AG04449 (cell line): ENCODE measurements around the gene AAGAB.

Experiments
- CTCF ChIA-PET: fragments of 350-600 bp; formaldehyde crosslinking; extraction: SDS; loops from one replicate; lab custom pipeline; 2021; ENCODE audit warnings: antibody characterized with exemption; lab: Yijun Ruan, JAX
- POLR2A ChIA-PET: fragments of 400-600, 350-600 bp; formaldehyde crosslinking; extraction: SDS; loops from one replicate; lab custom pipeline; 2020; ENCODE audit warnings: antibody characterized with exemption, inconsistent platforms; lab: Yijun Ruan, JAX
- DNase-seq: peaks from one replicate; pipeline ENCODE4 v3.0.0-alpha.2; 2010; ENCODE audit warnings: low read depth, low spot score
- H3K4me3 ChIP-seq: 2 replicates; pipeline ENCODE4 v1.5.1; 2011; ENCODE audit warnings: low read depth, mild to moderate bottlenecking, control low read depth, low read length
- CTCF ChIP-seq: IDR thresholded peaks from one replicate; pipeline ENCODE4 v1.5.1; 2011; ENCODE audit warnings: mild to moderate bottlenecking, moderate library complexity, low read length, control low read depth, inconsistent platforms; ENCODE audit not compliant: insufficient read depth; ENCODE audit errors: missing control alignments

Gene AAGAB

GRCh38 chr15:67207555-67208207 lies 46.8 kb downstream of the AAGAB start:
- DNase-seq = no peak
- ChIA-PET POLR2A (no interaction called here), CTCF (no interaction called here)
- H3K4me3 ChIP-seq = no peak overlapping the region
- TF ChIP-seq CTCF = no peak

DNA sequence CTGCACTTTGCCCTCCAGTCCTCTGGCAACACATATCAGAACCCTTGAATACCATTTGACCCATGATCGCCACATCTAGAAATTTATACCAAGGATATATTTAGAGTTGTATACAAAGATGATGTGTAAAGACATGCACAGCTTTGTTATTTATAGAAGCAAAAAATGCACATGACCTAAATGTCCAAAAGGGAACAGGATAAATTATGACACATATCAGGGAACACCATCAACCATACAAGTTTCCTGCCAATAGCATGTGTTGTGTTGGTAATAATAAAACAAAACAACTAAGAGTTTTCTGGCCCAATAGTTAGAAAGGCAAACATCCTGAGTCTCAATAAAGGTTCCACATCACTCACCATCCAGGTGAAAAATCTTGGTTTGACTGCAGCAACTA lies 51.5 kb downstream of the AAGAB start:
- H3K4me3 ChIP-seq = no peak overlapping the region
- no peak for TF ChIP-seq CTCF
- DNase-seq = no peak
- POLR2A ChIA-PET = no interaction called here
- CTCF ChIA-PET = interaction anchor here (1.0 to 1.5 kb wide), 3 partner anchors 23 to 230 kb away, joined by 3 to 4 read pairs (median 3); no protein-coding TSS in a partner anchor

DNA sequence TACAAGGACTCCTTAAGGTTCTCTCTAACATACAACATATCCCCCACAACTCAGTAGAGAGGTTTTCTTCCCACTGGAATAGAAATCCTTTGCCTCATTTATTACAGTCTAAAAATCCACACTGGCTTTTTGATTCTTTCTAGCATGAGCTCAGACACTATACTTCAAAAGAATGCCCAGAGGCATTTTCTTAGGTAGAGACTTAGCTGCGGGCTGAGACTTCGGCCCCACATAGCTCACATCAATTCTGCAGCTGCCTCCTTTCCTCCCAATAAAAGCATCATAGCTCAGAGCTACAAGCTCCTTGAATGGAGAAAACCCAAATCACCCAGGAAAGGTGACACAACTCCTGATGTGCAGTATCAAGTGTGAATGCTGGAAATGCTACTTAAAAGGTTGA lies 52.4 kb downstream of the AAGAB start:
- no peak for TF ChIP-seq CTCF
- ChIA-PET CTCF (interaction anchor here (1.0 to 1.5 kb wide), 4 partner anchors 22 to 231 kb away, joined by 3 to 4 read pairs (median 3); no protein-coding TSS in a partner anchor), POLR2A (interaction anchor here (0.7 kb wide), 1 partner anchor 19 kb away, joined by 3 read pairs; no protein-coding TSS in a partner anchor)
- no peak for DNase-seq
- no peak overlapping the region for H3K4me3 ChIP-seq

- ChIA-PET CTCF (interaction anchor here (0.6 to 1.9 kb wide), 3 partner anchors 8 to 254 kb away, joined by 3 to 9 read pairs (median 4); no protein-coding TSS in a partner anchor), POLR2A (no interaction called here)
- TF ChIP-seq CTCF = no peak
- DNase-seq = no peak
- H3K4me3 ChIP-seq = no peak overlapping the region
Measured at GRCh38 chr15:67201136-67201535, 53.3 kb downstream of the AAGAB start.

DNA sequence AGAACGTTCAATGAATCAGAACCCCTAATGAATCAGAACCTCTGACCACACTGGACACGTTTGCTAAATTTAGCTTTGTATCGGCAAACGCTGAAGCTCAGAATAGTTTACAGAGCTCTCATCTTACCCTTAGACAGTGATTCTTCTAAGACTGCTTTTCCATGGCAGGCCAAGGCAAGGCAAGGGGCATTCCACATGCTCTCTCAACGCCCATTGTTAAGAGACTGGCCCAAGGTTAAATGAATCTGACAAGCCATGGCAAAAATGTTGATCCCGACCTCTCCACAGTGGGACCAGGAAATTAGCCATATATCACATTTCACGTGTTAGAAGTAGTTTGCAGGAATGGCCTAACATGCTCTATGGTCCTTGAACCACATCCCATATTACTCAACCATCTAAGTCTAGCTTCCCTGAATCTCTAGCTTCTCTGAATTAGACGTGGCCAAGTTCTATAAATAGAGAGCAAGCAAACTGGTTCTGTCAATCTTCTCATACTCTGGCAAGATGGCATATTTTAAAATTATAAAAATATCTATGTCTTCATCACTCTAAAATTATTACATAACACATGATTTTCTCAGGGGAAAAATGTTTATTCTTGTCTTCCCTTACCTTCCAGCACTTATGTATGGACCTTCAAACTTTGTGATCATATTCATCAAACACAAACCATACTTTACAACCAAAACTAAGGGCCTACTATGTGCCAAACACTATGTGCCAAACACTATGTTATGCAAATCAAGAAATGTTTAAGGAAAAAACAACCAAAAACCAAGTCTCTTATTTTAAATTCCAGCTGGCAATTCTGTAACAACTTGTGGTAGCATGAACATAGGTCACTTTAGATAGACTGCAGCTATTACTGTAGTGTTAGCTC lies 54.3 kb downstream of the AAGAB start:
- ChIA-PET POLR2A (interaction anchor here (0.7 to 1.2 kb wide), 3 partner anchors 93 to 176 kb away, joined by 3 to 4 read pairs (median 3); partner anchors contain the start of gene SMAD3), CTCF (interaction anchor here (0.6 to 1.9 kb wide), 3 partner anchors 9 to 253 kb away, joined by 3 to 9 read pairs (median 4); no protein-coding TSS in a partner anchor)
- no peak for DNase-seq
- TF ChIP-seq CTCF = no peak
- H3K4me3 ChIP-seq = no peak overlapping the region

DNA sequence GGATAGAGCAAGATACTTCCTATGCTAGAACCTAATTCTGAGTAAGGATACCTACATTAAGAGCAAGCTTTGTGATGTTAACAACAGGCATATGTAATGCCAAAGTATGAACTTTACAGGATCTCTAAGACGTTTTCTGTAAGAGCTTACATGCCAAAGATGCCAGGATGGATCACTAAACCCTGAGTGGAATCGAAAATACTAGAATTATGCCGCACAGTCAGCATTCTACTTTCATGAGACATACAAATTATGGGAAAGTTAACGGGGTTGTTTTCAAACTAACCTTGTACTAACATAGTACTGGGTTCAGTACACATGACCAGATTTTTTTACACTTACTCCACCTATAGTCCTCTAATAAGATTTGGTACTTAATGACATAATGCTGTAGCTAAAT lies 55.1 kb downstream of the AAGAB start:
- no peak for TF ChIP-seq CTCF
- POLR2A ChIA-PET = interaction anchor here (0.7 to 1.2 kb wide), 3 partner anchors 93 to 175 kb away, joined by 3 to 4 read pairs (median 3); partner anchors contain the start of gene SMAD3
- CTCF ChIA-PET = interaction anchor here (1.2 to 1.9 kb wide), 3 partner anchors 9 to 253 kb away, joined by 4 to 9 read pairs (median 4); no protein-coding TSS in a partner anchor
- peak; percentile 73 for DNase-seq
- H3K4me3 ChIP-seq = no peak overlapping the region
